ENCODE results near the gene ADCK1.

Gene ADCK1

GRCh38 chr14:77856941-77857340 lies 57.0 kb downstream of the ADCK1 start:
- H3K9me3 ChIP-seq (ENCODE audit: control insufficient read depth, low read length) = no peaks in the 10 kb centered on the region
- H3K27me3 ChIP-seq (ENCODE audit: control insufficient read depth, insufficient read depth, low read length) = no peaks in the 10 kb centered on the region
- H3K4me3 ChIP-seq (ENCODE audit: low read length) = no peak overlapping the region
- H3K36me3 ChIP-seq (ENCODE audit: control insufficient read depth, insufficient read depth, low read length) = no peaks in the 10 kb centered on the region
- H3K4me1 ChIP-seq (ENCODE audit: control insufficient read depth, insufficient read depth, low read length) = no peaks in the 10 kb centered on the region
- no peak overlapping the region for H3K9ac ChIP-seq (ENCODE audit: low read length)

GRCh38 chr14:77859934-77860570 lies 60.1 kb downstream of the ADCK1 start:
- Histone ChIP-seq H3K36me3 (ENCODE audit: control insufficient read depth, insufficient read depth, low read length) (no peaks in the 10 kb centered on the region), H3K27me3 (ENCODE audit: control insufficient read depth, insufficient read depth, low read length) (no peaks in the 10 kb centered on the region), H3K9ac (ENCODE audit: low read length) (no peak overlapping the region), H3K9me3 (ENCODE audit: control insufficient read depth, low read length) (no peaks in the 10 kb centered on the region), H3K4me1 (ENCODE audit: control insufficient read depth, insufficient read depth, low read length) (no peaks in the 10 kb centered on the region), H3K4me3 (ENCODE audit: low read length) (no peak overlapping the region)

- Histone ChIP-seq H3K4me3 (ENCODE audit: low read length) (no peak overlapping the region), H3K9ac (ENCODE audit: low read length) (no peak overlapping the region), H3K4me1 (ENCODE audit: control insufficient read depth, insufficient read depth, low read length) (no peaks in the 10 kb centered on the region), H3K9me3 (ENCODE audit: control insufficient read depth, low read length) (no peaks in the 10 kb centered on the region), H3K36me3 (ENCODE audit: control insufficient read depth, insufficient read depth, low read length) (no peaks in the 10 kb centered on the region), H3K27me3 (ENCODE audit: control insufficient read depth, insufficient read depth, low read length) (no peaks in the 10 kb centered on the region)
These were observed 61.3 kb downstream of the ADCK1 start for GRCh38 chr14:77861201-77861600.

GRCh38 chr14:77862154-77862786 lies 62.4 kb downstream of the ADCK1 start:
- no peak overlapping the region for H3K9ac ChIP-seq (ENCODE audit: low read length)
- no peaks in the 10 kb centered on the region for H3K9me3 ChIP-seq (ENCODE audit: control insufficient read depth, low read length)
- H3K36me3 ChIP-seq (ENCODE audit: control insufficient read depth, insufficient read depth, low read length) = no peaks in the 10 kb centered on the region
- H3K4me3 ChIP-seq (ENCODE audit: low read length) = no peak overlapping the region
- no peaks in the 10 kb centered on the region for H3K27me3 ChIP-seq (ENCODE audit: control insufficient read depth, insufficient read depth, low read length)
- no peaks in the 10 kb centered on the region for H3K4me1 ChIP-seq (ENCODE audit: control insufficient read depth, insufficient read depth, low read length)

GRCh38 chr14:77864085-77864484 lies 64.2 kb downstream of the ADCK1 start:
- Histone ChIP-seq H3K9me3 (ENCODE audit: control insufficient read depth, low read length) (no peaks in the 10 kb centered on the region), H3K4me1 (ENCODE audit: control insufficient read depth, insufficient read depth, low read length) (no peaks in the 10 kb centered on the region), H3K27me3 (ENCODE audit: control insufficient read depth, insufficient read depth, low read length) (no peaks in the 10 kb centered on the region), H3K36me3 (ENCODE audit: control insufficient read depth, insufficient read depth, low read length) (no peaks in the 10 kb centered on the region), H3K9ac (ENCODE audit: low read length) (no peak overlapping the region), H3K4me3 (ENCODE audit: low read length) (no peak overlapping the region)

GRCh38 chr14:77864580-77864979 lies 64.7 kb downstream of the ADCK1 start:
- H3K36me3 ChIP-seq (ENCODE audit: control insufficient read depth, insufficient read depth, low read length) = no peaks in the 10 kb centered on the region
- H3K4me1 ChIP-seq (ENCODE audit: control insufficient read depth, insufficient read depth, low read length) = no peaks in the 10 kb centered on the region
- no peaks in the 10 kb centered on the region for H3K27me3 ChIP-seq (ENCODE audit: control insufficient read depth, insufficient read depth, low read length)
- H3K9ac ChIP-seq (ENCODE audit: low read length) = no peak overlapping the region
- no peak overlapping the region for H3K4me3 ChIP-seq (ENCODE audit: low read length)
- H3K9me3 ChIP-seq (ENCODE audit: control insufficient read depth, low read length) = no peaks in the 10 kb centered on the region

GRCh38 chr14:77865455-77865854 lies 65.5 kb downstream of the ADCK1 start:
- Histone ChIP-seq H3K9me3 (ENCODE audit: control insufficient read depth, low read length) (no peaks in the 10 kb centered on the region), H3K9ac (ENCODE audit: low read length) (no peak overlapping the region), H3K27me3 (ENCODE audit: control insufficient read depth, insufficient read depth, low read length) (no peaks in the 10 kb centered on the region), H3K36me3 (ENCODE audit: control insufficient read depth, insufficient read depth, low read length) (no peaks in the 10 kb centered on the region), H3K4me3 (ENCODE audit: low read length) (no peak overlapping the region), H3K4me1 (ENCODE audit: control insufficient read depth, insufficient read depth, low read length) (no peaks in the 10 kb centered on the region)

- Histone ChIP-seq H3K27me3 (ENCODE audit: control insufficient read depth, insufficient read depth, low read length) (no peaks in the 10 kb centered on the region), H3K36me3 (ENCODE audit: control insufficient read depth, insufficient read depth, low read length) (no peaks in the 10 kb centered on the region), H3K4me1 (ENCODE audit: control insufficient read depth, insufficient read depth, low read length) (no peaks in the 10 kb centered on the region), H3K9me3 (ENCODE audit: control insufficient read depth, low read length) (no peaks in the 10 kb centered on the region), H3K9ac (ENCODE audit: low read length) (no peak overlapping the region), H3K4me3 (ENCODE audit: low read length) (no peak overlapping the region)
These were observed 67.0 kb downstream of the ADCK1 start for GRCh38 chr14:77866932-77867331.

- no peaks in the 10 kb centered on the region for H3K36me3 ChIP-seq (ENCODE audit: control insufficient read depth, insufficient read depth, low read length)
- no peaks in the 10 kb centered on the region for H3K9me3 ChIP-seq (ENCODE audit: control insufficient read depth, low read length)
- H3K27me3 ChIP-seq (ENCODE audit: control insufficient read depth, insufficient read depth, low read length) = no peaks in the 10 kb centered on the region
- H3K9ac ChIP-seq (ENCODE audit: low read length) = no peak overlapping the region
- no peaks in the 10 kb centered on the region for H3K4me1 ChIP-seq (ENCODE audit: control insufficient read depth, insufficient read depth, low read length)
- no peak overlapping the region for H3K4me3 ChIP-seq (ENCODE audit: low read length)
These were observed 67.6 kb downstream of the ADCK1 start for GRCh38 chr14:77867476-77867875.

GRCh38 chr14:77868552-77869285 lies 68.8 kb downstream of the ADCK1 start:
- no peak overlapping the region for H3K9ac ChIP-seq (ENCODE audit: low read length)

GRCh38 chr14:77869340-77869739 lies 69.4 kb downstream of the ADCK1 start:
- Histone ChIP-seq H3K4me1 (ENCODE audit: control insufficient read depth, insufficient read depth, low read length) (no peaks in the 10 kb centered on the region), H3K9ac (ENCODE audit: low read length) (no peak overlapping the region), H3K4me3 (ENCODE audit: low read length) (no peak overlapping the region), H3K36me3 (ENCODE audit: control insufficient read depth, insufficient read depth, low read length) (no peaks in the 10 kb centered on the region), H3K9me3 (ENCODE audit: control insufficient read depth, low read length) (no peaks in the 10 kb centered on the region), H3K27me3 (ENCODE audit: control insufficient read depth, insufficient read depth, low read length) (no peaks in the 10 kb centered on the region)

More at GRCh38 chr14:77868552-77869285, 68.8 kb downstream of the ADCK1 start:
- H3K9me3 ChIP-seq (ENCODE audit: control insufficient read depth, low read length) = no peaks in the 10 kb centered on the region
- H3K4me3 ChIP-seq (ENCODE audit: low read length) = no peak overlapping the region
- no peaks in the 10 kb centered on the region for H3K27me3 ChIP-seq (ENCODE audit: control insufficient read depth, insufficient read depth, low read length)
- no peaks in the 10 kb centered on the region for H3K4me1 ChIP-seq (ENCODE audit: control insufficient read depth, insufficient read depth, low read length)
- H3K36me3 ChIP-seq (ENCODE audit: control insufficient read depth, insufficient read depth, low read length) = no peaks in the 10 kb centered on the region

GRCh38 chr14:77870646-77871045 lies 70.7 kb downstream of the ADCK1 start:
- H3K4me1 ChIP-seq (ENCODE audit: control insufficient read depth, insufficient read depth, low read length) = no peaks in the 10 kb centered on the region
- no peaks in the 10 kb centered on the region for H3K27me3 ChIP-seq (ENCODE audit: control insufficient read depth, insufficient read depth, low read length)
- H3K9ac ChIP-seq (ENCODE audit: low read length) = no peak overlapping the region
- no peaks in the 10 kb centered on the region for H3K36me3 ChIP-seq (ENCODE audit: control insufficient read depth, insufficient read depth, low read length)
- no peak overlapping the region for H3K4me3 ChIP-seq (ENCODE audit: low read length)
- H3K9me3 ChIP-seq (ENCODE audit: control insufficient read depth, low read length) = no peaks in the 10 kb centered on the region

Measured in mucosa of stomach (tissue), 1 donor.